ENCODE results near the gene ZNF777.

- TF ChIP-seq CTCF (IDR thresholded peaks at IDR 0.05) (no peak), POLR2A (IDR thresholded peaks at IDR 0.05) (no peak)
Measured at GRCh38 chr7:149501651-149502050, 40.8 kb upstream of the ZNF777 start.
